Lower leg skin (tissue), 4 donors: ENCODE results near the gene UNC79. TPM values are rescaled to one million over a fixed set of nuclear protein-coding genes. Genes with fewer than 3 reads are reported as not detected.

Experiments
- DNase-seq, 2 donors: peaks; one replicate each; pipeline ENCODE4 v3.0.0-alpha.2; 2019; ENCODE audit warnings: low spot score in 2 of 2
- H3K4me3 ChIP-seq: fragments of 200-600 bp; sonication (generic); 2 replicates; pipeline ENCODE4 v1.5.1; 2017; ENCODE audit warnings: mild to moderate bottlenecking, low read depth; ENCODE audit not compliant: poor library complexity, severe bottlenecking
- CTCF ChIP-seq, 3 donors: fragments of 450-650 bp; IDR thresholded peaks; one replicate each; pipeline ENCODE4 v1.5.1; 2016; ENCODE audit warnings: antibody characterized with exemption in 3 of 3, mild to moderate bottlenecking in 3 of 3, moderate library complexity in 2 of 3
- POLR2A ChIP-seq, 2 donors: fragments of 450-650 bp; IDR thresholded peaks; one replicate each; pipeline ENCODE4 v1.6.1; 2016 to 2017; ENCODE audit warnings: antibody characterized with exemption in 2 of 2, mild to moderate bottlenecking in 1 of 2, moderate library complexity in 1 of 2
- WGBS, 2 donors: methylation state at CpG; one replicate each; pipeline ENCODE4 v1.1.5; 2018; 5-methylcytosine and 5-hydroxymethylcytosine counted together
- intact Hi-C: fragments of 100-400 bp; cut with DNase I; formaldehyde crosslinking; loops from one replicate; pipeline ENCODE4 v1.15.0; 2023; ENCODE audit warnings: low total_unique reads
- total RNA-seq, 4 donors: library from RNA; depleted of rRNA; stranded (reverse); fragments of >200 nt; gene quantifications; one replicate each; pipeline ENCODE4 v1.1.0, GENCODE V29; 2016

Gene UNC79
- total RNA-seq, 4 donors from 2014 or later: 0.06 to 0.27 TPM; not detected in 2

- no peak for TF ChIP-seq POLR2A (IDR thresholded peaks at IDR 0.05)
- no peak for TF ChIP-seq CTCF (IDR thresholded peaks at IDR 0.05)
- 51 to 79% methylated on average over 3 of the region's 3 CpGs for WGBS, 2 donors
- intact Hi-C loops: no loop called here
- no peak for DNase-seq
- no peak overlapping the region for H3K4me3 ChIP-seq
These were observed 212.4 kb downstream of the UNC79 start for GRCh38 chr14:93643127-93643526.

- DNase-seq: no peak
- no peak for TF ChIP-seq CTCF (IDR thresholded peaks at IDR 0.05)
These were observed 212.9 kb downstream of the UNC79 start for GRCh38 chr14:93643676-93644075.

GRCh38 chr14:93645200-93645599 is 214.5 kb downstream of the UNC79 start:
- no peak for DNase-seq
- H3K4me3 ChIP-seq: no peak overlapping the region
- intact Hi-C loops: no loop called here
- TF ChIP-seq CTCF (IDR thresholded peaks at IDR 0.05) (no peak), POLR2A (IDR thresholded peaks at IDR 0.05) (no peak)
- WGBS, 2 donors: 46 to 54% methylated on average over 3 of the region's 3 CpGs

More at GRCh38 chr14:93643676-93644075, 212.9 kb downstream of the UNC79 start:
- H3K4me3 ChIP-seq: no peak overlapping the region
- intact Hi-C loops: no loop called here
- WGBS, 2 donors: 88 to 90% methylated on average over 5 of the region's 5 CpGs

- intact Hi-C loops: no loop called here
- no peak for DNase-seq
- WGBS, 2 donors: 45 to 54% methylated on average over 5 of the region's 5 CpGs
- TF ChIP-seq POLR2A (IDR thresholded peaks at IDR 0.05): no peak
- no peak for TF ChIP-seq CTCF (IDR thresholded peaks at IDR 0.05)
- H3K4me3 ChIP-seq: no peak overlapping the region
These were observed 217.9 kb downstream of the UNC79 start for GRCh38 chr14:93648440-93649168.

- intact Hi-C loops: no loop called here
- WGBS, 2 donors: 81 to 87% methylated on average over 5 of the region's 5 CpGs
- H3K4me3 ChIP-seq: no peak overlapping the region
- DNase-seq: no peak
- TF ChIP-seq CTCF (IDR thresholded peaks at IDR 0.05): no peak
- TF ChIP-seq POLR2A (IDR thresholded peaks at IDR 0.05): no peak
These were observed 223.9 kb downstream of the UNC79 start for GRCh38 chr14:93654599-93654998.
